Measurements from ENCODE around the gene SLC1A7. TPM values are rescaled to one million over a fixed set of nuclear protein-coding genes. Genes with fewer than 3 reads are reported as not detected.

Gene SLC1A7
- total and polyA plus RNA-seq, 2 experiments from 2014 or later, result not detected

DNA sequence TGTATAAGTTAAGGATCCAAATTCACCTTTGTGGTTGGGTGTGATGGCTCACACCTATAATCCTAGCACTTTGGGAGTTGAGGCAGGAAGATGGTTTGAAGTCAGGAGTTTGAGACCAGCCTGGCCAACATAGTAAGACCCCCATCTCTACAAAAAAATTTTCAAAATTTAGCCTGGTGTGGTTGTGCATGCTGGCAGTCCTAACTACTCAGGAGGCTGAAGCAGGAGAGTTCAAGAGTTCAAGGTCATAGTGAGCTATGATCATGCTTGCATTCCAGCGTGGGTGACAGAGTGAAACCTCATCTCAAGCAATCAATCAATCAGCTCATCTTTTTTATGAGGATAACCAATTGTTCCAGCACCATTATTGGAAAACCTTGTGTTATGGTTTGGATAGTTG is 16.5 kb upstream of the SLC1A7 start (continued):
- TF ChIP-seq, protein P1, sequence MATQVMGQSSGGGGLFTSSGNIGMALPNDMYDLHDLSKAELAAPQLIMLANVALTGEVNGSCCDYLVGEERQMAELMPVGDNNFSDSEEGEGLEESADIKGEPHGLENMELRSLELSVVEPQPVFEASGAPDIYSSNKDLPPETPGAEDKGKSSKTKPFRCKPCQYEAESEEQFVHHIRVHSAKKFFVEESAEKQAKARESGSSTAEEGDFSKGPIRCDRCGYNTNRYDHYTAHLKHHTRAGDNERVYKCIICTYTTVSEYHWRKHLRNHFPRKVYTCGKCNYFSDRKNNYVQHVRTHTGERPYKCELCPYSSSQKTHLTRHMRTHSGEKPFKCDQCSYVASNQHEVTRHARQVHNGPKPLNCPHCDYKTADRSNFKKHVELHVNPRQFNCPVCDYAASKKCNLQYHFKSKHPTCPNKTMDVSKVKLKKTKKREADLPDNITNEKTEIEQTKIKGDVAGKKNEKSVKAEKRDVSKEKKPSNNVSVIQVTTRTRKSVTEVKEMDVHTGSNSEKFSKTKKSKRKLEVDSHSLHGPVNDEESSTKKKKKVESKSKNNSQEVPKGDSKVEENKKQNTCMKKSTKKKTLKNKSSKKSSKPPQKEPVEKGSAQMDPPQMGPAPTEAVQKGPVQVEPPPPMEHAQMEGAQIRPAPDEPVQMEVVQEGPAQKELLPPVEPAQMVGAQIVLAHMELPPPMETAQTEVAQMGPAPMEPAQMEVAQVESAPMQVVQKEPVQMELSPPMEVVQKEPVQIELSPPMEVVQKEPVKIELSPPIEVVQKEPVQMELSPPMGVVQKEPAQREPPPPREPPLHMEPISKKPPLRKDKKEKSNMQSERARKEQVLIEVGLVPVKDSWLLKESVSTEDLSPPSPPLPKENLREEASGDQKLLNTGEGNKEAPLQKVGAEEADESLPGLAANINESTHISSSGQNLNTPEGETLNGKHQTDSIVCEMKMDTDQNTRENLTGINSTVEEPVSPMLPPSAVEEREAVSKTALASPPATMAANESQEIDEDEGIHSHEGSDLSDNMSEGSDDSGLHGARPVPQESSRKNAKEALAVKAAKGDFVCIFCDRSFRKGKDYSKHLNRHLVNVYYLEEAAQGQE (IDR thresholded peaks at IDR 0.05; ENCODE audit: unreplicated experiment), result no peak
- TF ChIP-seq ZNF114 (CRISPR knock-in tag; IDR thresholded peaks at IDR 0.05) (no peak), EZH2 (IDR thresholded peaks at IDR 0.05; ENCODE audit: low read depth, unreplicated experiment) (no peak), EZH2phosphoT487 (IDR thresholded peaks at IDR 0.05; ENCODE audit: unreplicated experiment) (no peak), NANOG (IDR thresholded peaks at IDR 0.05; ENCODE audit: borderline replicate concordance) (no peak), CREB1 (CRISPR knock-in tag; IDR thresholded peaks at IDR 0.05; ENCODE audit: low read depth) (no peak)
- TF ChIP-seq, protein P2, sequence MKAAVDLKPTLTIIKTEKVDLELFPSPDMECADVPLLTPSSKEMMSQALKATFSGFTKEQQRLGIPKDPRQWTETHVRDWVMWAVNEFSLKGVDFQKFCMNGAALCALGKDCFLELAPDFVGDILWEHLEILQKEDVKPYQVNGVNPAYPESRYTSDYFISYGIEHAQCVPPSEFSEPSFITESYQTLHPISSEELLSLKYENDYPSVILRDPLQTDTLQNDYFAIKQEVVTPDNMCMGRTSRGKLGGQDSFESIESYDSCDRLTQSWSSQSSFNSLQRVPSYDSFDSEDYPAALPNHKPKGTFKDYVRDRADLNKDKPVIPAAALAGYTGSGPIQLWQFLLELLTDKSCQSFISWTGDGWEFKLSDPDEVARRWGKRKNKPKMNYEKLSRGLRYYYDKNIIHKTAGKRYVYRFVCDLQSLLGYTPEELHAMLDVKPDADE (IDR thresholded peaks at IDR 0.05), result no peak
- TF ChIP-seq, protein P3, sequence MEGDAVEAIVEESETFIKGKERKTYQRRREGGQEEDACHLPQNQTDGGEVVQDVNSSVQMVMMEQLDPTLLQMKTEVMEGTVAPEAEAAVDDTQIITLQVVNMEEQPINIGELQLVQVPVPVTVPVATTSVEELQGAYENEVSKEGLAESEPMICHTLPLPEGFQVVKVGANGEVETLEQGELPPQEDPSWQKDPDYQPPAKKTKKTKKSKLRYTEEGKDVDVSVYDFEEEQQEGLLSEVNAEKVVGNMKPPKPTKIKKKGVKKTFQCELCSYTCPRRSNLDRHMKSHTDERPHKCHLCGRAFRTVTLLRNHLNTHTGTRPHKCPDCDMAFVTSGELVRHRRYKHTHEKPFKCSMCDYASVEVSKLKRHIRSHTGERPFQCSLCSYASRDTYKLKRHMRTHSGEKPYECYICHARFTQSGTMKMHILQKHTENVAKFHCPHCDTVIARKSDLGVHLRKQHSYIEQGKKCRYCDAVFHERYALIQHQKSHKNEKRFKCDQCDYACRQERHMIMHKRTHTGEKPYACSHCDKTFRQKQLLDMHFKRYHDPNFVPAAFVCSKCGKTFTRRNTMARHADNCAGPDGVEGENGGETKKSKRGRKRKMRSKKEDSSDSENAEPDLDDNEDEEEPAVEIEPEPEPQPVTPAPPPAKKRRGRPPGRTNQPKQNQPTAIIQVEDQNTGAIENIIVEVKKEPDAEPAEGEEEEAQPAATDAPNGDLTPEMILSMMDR (conservative IDR thresholded peaks at IDR 0.05; ENCODE audit: low read depth in 2 of 2), result no peak

DNA sequence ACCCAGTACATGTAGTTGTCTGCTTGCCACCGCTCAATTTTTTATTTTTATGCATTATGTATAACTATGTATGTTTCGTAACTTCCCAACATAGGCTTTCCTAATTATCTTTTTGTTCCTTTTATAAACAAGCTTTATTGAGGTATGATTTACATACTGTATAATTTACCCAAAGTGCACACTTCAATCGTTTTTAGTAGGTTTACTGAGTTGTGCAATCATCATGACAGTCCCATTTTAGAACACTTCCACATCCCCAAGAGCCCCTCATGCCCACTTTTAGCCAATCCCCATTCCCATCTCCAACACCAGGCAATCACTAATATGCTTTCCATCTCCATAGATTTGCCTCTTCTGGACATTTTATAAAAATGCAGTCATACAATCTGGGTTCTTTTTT is 14.3 kb upstream of the SLC1A7 start:
- ATAC-seq (no peak), DNase-seq (ENCODE audit: low spot score) (no peak)
- TF ChIP-seq POLR2AphosphoS5 (IDR thresholded peaks at IDR 0.05; ENCODE audit: low read depth), result no peak
- no peaks in the 10 kb centered on the region for H3K9me3 Mint-ChIP-seq
- Histone ChIP-seq H3K36me3 (ENCODE audit: insufficient read depth) (no peaks in the 10 kb centered on the region), H3K9me2 (ENCODE audit: insufficient read depth) (no peaks in the 10 kb centered on the region), H3K79me2 (replicated peaks; ENCODE audit: insufficient read depth) (no peaks in the 10 kb centered on the region), H3K4me3 (no peak overlapping the region), H4K20me1 (replicated peaks; ENCODE audit: insufficient read depth) (no peaks in the 10 kb centered on the region), H3K27me3 (ENCODE audit: insufficient read depth) (no peaks in the 10 kb centered on the region), H3F3A (replicated peaks; ENCODE audit: low read depth) (no peaks in the 10 kb centered on the region), H3K4me1 (ENCODE audit: insufficient read depth) (no peaks in the 10 kb centered on the region), H3K27ac (ENCODE audit: low read depth) (no peak overlapping the region), H3K4me2 (no peak overlapping the region), H2AFZ (no peak overlapping the region)
- H3K4me1 Mint-ChIP-seq, result peaks cover 2% of the 10 kb centered on the region; the same call in 1 of the 3 replicates
- H3K27ac Mint-ChIP-seq, result no peak overlapping the region
- H3K36me3 Mint-ChIP-seq (ENCODE audit: low read depth), result no peaks in the 10 kb centered on the region
- no peaks in the 10 kb centered on the region for H3K27me3 Mint-ChIP-seq (ENCODE audit: insufficient read depth, low read depth, poor library complexity)
- no peak overlapping the region for H3K4me3 Mint-ChIP-seq
